Left ventricle myocardium inferior (tissue), 1 donor: Measurements from ENCODE around the gene EPHB1. TPM values are rescaled to one million over a fixed set of nuclear protein-coding genes. Genes with fewer than 3 reads are reported as not detected.

Experiments used
- DNase-seq: peaks from one replicate; pipeline ENCODE4 v3.0.0-alpha.2; 2020
- H3K27ac ChIP-seq: fragments of 200-600 bp; replicated peaks from 2 replicates; pipeline ENCODE4 v1.8.0; 2021
- H3K27me3 ChIP-seq: fragments of 200-600 bp; 2 replicates; pipeline ENCODE4 v1.8.0; 2021; ENCODE audit warnings: low read depth
- H3K36me3 ChIP-seq: fragments of 200-600 bp; 2 replicates; pipeline ENCODE4 v1.8.0; 2021
- H3K4me1 ChIP-seq: fragments of 200-600 bp; 2 replicates; pipeline ENCODE4 v1.8.0; 2021
- H3K4me3 ChIP-seq: fragments of 200-600 bp; 2 replicates; pipeline ENCODE4 v1.8.0; 2021; ENCODE audit warnings: mild to moderate bottlenecking, moderate library complexity
- H3K9me3 ChIP-seq: fragments of 200-600 bp; replicated peaks from 2 replicates; pipeline ENCODE4 v1.8.0; 2021
- intact Hi-C: fragments of 100-400 bp; cut with micrococcal nuclease; formaldehyde crosslinking; loops from one replicate; pipeline ENCODE4 v1.11.0; 2022
- total RNA-seq: library from RNA; stranded (reverse); fragmentation: NEBNext Ultra II Directional; extraction: Animal tissue kit (Norgen Biotek cat#: 25700); gene quantifications from one replicate; pipeline ENCODE4 v1.2.1, GENCODE V29; 2021
- TF ChIP-seq, protein P1 (sequence below): fragments of 200-600 bp; IDR thresholded peaks from 2 replicates; pipeline ENCODE4 v1.8.0; 2021; ENCODE audit warnings: antibody characterized with exemption, mild to moderate bottlenecking, borderline replicate concordance
- donor health status: DM: no; HTN: yes; CAD: no; lungs with severe emphysema.

EPHB1 gene
- total RNA-seq, 1 donor from 2014 or later = 1.3 TPM

- TF ChIP-seq, protein P1, sequence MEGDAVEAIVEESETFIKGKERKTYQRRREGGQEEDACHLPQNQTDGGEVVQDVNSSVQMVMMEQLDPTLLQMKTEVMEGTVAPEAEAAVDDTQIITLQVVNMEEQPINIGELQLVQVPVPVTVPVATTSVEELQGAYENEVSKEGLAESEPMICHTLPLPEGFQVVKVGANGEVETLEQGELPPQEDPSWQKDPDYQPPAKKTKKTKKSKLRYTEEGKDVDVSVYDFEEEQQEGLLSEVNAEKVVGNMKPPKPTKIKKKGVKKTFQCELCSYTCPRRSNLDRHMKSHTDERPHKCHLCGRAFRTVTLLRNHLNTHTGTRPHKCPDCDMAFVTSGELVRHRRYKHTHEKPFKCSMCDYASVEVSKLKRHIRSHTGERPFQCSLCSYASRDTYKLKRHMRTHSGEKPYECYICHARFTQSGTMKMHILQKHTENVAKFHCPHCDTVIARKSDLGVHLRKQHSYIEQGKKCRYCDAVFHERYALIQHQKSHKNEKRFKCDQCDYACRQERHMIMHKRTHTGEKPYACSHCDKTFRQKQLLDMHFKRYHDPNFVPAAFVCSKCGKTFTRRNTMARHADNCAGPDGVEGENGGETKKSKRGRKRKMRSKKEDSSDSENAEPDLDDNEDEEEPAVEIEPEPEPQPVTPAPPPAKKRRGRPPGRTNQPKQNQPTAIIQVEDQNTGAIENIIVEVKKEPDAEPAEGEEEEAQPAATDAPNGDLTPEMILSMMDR = no peak
- no peaks in the 10 kb centered on the region for H3K9me3 ChIP-seq
Observed at GRCh38 chr3:135083756-135084155, 288.7 kb downstream of the EPHB1 start.

GRCh38 chr3:135084405-135084804 lies 289.3 kb downstream of the EPHB1 start:
- Histone ChIP-seq H3K4me1 (peaks cover 11% of the 10 kb centered on the region), H3K4me3 (no peak overlapping the region), H3K9me3 (no peaks in the 10 kb centered on the region), H3K36me3 (no peaks in the 10 kb centered on the region), H3K27ac (no peak overlapping the region), H3K27me3 (peaks cover 12% of the 10 kb centered on the region)
- intact Hi-C loops = no loop called here
- DNase-seq = no peak
- TF ChIP-seq, protein P1 = no peak

More at GRCh38 chr3:135083756-135084155, 288.7 kb downstream of the EPHB1 start:
- no peak for DNase-seq
- peaks cover 12% of the 10 kb centered on the region for H3K27me3 ChIP-seq
- no peaks in the 10 kb centered on the region for H3K36me3 ChIP-seq
- no peak overlapping the region for H3K27ac ChIP-seq
- intact Hi-C loops = no loop called here
- no peak overlapping the region for H3K4me3 ChIP-seq
- H3K4me1 ChIP-seq = peaks cover 11% of the 10 kb centered on the region

DNA sequence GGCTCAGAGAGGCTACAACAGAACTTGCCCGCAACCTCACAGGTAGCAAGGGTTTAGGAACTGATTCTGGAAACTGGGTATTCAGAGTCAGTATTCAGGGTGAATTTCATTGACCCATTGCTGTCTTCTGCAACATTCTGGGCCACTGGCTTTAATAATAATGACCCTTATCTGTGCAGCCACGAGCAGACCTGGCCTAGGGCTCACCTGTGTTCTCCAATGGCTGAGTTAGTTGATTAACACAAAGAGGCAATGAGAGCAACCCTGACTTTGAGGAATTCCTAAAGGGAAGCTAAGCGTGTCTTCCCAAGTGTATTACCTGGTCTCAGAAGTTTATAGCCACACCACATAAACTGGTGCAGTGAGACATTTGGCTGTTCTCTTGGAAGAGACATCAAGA lies 289.9 kb downstream of the EPHB1 start:
- no peak overlapping the region for H3K27ac ChIP-seq
- H3K9me3 ChIP-seq = no peaks in the 10 kb centered on the region
- TF ChIP-seq, protein P1 = no peak
- peaks cover 11% of the 10 kb centered on the region for H3K4me1 ChIP-seq
- peaks cover 12% of the 10 kb centered on the region for H3K27me3 ChIP-seq
- H3K4me3 ChIP-seq = no peak overlapping the region
- H3K36me3 ChIP-seq = no peaks in the 10 kb centered on the region
- DNase-seq = no peak
- intact Hi-C loops = no loop called here

DNA sequence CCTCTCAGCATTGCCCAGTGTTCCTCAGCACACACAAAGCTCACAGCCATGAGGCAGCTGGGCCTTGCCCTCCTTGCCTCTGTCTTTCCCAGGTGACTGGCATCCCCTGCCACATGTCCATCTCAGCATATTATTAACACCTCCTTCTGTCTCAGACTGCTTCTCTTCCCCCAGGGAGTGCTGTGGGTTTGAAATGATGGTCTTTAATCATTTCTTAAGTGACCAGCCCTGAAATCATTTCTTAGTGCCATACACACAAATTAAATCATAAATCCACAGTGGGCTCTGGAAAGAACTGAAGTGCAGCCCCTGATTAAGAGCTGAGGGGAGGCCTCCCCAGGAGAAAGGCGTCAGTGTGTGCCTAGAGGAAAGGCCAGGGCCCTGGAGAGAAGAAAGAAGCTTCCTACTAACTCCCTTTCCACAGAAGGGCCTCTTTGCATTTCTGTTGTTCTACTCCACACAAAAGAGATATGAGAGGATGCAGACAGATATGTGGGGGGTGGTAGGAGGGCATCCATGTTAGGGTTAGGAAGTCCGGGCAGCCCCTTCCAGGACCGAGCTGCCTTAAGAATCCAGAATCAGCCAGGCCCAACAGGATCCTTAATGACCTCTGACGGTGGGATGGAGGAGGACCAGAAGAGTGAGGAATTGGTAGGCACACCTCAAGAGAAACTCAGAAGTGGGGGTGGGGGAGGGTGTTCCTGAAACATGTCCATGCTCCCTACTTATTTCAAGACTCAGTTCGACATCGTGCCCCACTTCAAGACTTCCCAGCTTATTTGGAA lies 290.8 kb downstream of the EPHB1 start:
- DNase-seq = no peak
- peaks cover 11% of the 10 kb centered on the region for H3K4me1 ChIP-seq
- H3K4me3 ChIP-seq = no peak overlapping the region
- no peaks in the 10 kb centered on the region for H3K36me3 ChIP-seq
- H3K27ac ChIP-seq = no peak overlapping the region
- H3K27me3 ChIP-seq = peaks cover 12% of the 10 kb centered on the region
- TF ChIP-seq, protein P1 = no peak
- H3K9me3 ChIP-seq = no peaks in the 10 kb centered on the region
- intact Hi-C loops = no loop called here

DNA sequence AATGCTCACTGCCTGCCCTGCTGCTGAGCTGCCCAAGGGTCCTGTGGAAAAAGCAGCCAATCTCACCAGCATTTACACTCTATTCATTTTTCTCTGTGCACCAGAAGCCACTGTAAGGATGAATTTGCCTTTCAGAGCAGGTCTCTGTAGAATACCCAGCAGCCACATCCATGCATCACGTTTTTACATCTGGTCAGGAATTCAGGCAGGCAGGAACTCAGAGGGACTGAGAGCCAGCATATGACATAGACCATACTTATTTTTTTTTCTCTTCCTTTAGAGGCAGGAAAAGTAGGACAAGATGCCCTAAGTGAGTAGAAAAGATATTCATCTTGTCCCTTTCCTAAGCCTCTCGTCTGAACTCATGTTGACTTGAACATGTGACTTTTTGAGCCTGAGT lies 292.7 kb downstream of the EPHB1 start:
- Histone ChIP-seq H3K27me3 (peaks cover 12% of the 10 kb centered on the region), H3K27ac (no peak overlapping the region), H3K9me3 (no peaks in the 10 kb centered on the region), H3K4me1 (no peaks in the 10 kb centered on the region), H3K4me3 (no peak overlapping the region), H3K36me3 (no peaks in the 10 kb centered on the region)
- no peak for DNase-seq
- intact Hi-C loops = no loop called here
- TF ChIP-seq, protein P1 = no peak
